RWPE1 (cell line): Measurements from ENCODE around the gene PLOD3.

ENCODE experiments used
- CTCF ChIA-PET: fragments of 350-600 bp; sonication (Branson Sonifier 250); formaldehyde crosslinking; extraction: SDS; loops from one replicate; lab custom pipeline; 2021; lab: Yijun Ruan, JAX
- POLR2A ChIA-PET: fragments of 400-600 bp; formaldehyde crosslinking; extraction: SDS; loops from one replicate; lab custom pipeline; 2020; ENCODE audit warnings: antibody characterized with exemption; ENCODE audit not compliant: low non-redundant PET; lab: Yijun Ruan, JAX
- DNase-seq: peaks from one replicate; pipeline ENCODE4 v3.0.0; 2012; ENCODE audit warnings: low spot score
- H3K27ac ChIP-seq: fragments of 450-650 bp; 2 replicates; pipeline ENCODE4 v1.5.1; 2017
- CTCF ChIP-seq: fragments of 450-650 bp; conservative IDR thresholded peaks from 2 replicates; pipeline ENCODE4 v1.5.1; 2017; ENCODE audit warnings: low read depth, mild to moderate bottlenecking

Gene PLOD3

GRCh38 chr7:101239191-101239950, 22.0 kb upstream of the PLOD3 start:
- H3K27ac ChIP-seq: peak overlapping the region; percentile 36
- TF ChIP-seq CTCF: no peak
- ChIA-PET CTCF (no interaction called here), POLR2A (no interaction called here)
- no peak for DNase-seq

GRCh38 chr7:101238226-101239182, 21.1 kb upstream of the PLOD3 start:
- peak overlapping the region; percentile 36 for H3K27ac ChIP-seq
- no peak for TF ChIP-seq CTCF
- CTCF ChIA-PET: no interaction called here
- no peak for DNase-seq
- POLR2A ChIA-PET: interaction anchor here (1.3 kb wide), 1 partner anchor 21 kb away, joined by 5 read pairs; the partner anchor contains the start of genes PLOD3 and ZNHIT1

GRCh38 chr7:101237206-101238067, 20.1 kb upstream of the PLOD3 start, which contains the start of gene CLDN15:
Gene CLDN15 (minus strand): TSS chr7:101237802. CDS start chr7:101237581, 221 bp downstream.
- ChIA-PET POLR2A (interaction anchor here (0.6 to 1.3 kb wide), 2 partner anchors 18 to 20 kb away, joined by 5 to 6 read pairs; partner anchors contain the start of genes PLOD3 and ZNHIT1), CTCF (interaction anchor here (0.8 to 1.1 kb wide), 2 partner anchors 45 to 93 kb away, joined by 3 to 7 read pairs; no protein-coding TSS in a partner anchor)
- no peak for DNase-seq
- TF ChIP-seq CTCF: no peak
- H3K27ac ChIP-seq: peak within 1 kb of the TSS; percentile 36

GRCh38 chr7:101236292-101236835, 19.0 kb upstream of the PLOD3 start:
- POLR2A ChIA-PET: interaction anchor here (0.6 kb wide), 1 partner anchor 17 kb away, joined by 6 read pairs; no protein-coding TSS in a partner anchor
- DNase-seq: no peak
- no peak for TF ChIP-seq CTCF
- CTCF ChIA-PET: interaction anchor here (1.1 to 2.5 kb wide), 2 partner anchors 8 to 44 kb away, joined by 7 to 12 read pairs; partner anchors contain the start of gene FIS1
- H3K27ac ChIP-seq: peak overlapping the region; percentile 24

- ChIA-PET POLR2A (no interaction called here), CTCF (interaction anchor here (2.5 kb wide), 1 partner anchor 9 kb away, joined by 12 read pairs; the partner anchor contains the start of gene FIS1)
- no peak for TF ChIP-seq CTCF
- DNase-seq: no peak
- peak overlapping the region; percentile 24 for H3K27ac ChIP-seq
These were observed 18.1 kb upstream of the PLOD3 start for GRCh38 chr7:101235522-101235921.
